Epithelial cell of prostate (primary cell): ENCODE measurements around the gene MIOX.

Source experiments
- DNase-seq: peaks from one replicate; pipeline ENCODE4 v3.0.0-alpha.2; 2011; ENCODE audit warnings: low read depth, low spot score
- H3K27ac ChIP-seq: fragments of 450-650 bp; 2 replicates; pipeline ENCODE4 v1.5.1; 2017; ENCODE audit warnings: mild to moderate bottlenecking

Gene MIOX

DNA sequence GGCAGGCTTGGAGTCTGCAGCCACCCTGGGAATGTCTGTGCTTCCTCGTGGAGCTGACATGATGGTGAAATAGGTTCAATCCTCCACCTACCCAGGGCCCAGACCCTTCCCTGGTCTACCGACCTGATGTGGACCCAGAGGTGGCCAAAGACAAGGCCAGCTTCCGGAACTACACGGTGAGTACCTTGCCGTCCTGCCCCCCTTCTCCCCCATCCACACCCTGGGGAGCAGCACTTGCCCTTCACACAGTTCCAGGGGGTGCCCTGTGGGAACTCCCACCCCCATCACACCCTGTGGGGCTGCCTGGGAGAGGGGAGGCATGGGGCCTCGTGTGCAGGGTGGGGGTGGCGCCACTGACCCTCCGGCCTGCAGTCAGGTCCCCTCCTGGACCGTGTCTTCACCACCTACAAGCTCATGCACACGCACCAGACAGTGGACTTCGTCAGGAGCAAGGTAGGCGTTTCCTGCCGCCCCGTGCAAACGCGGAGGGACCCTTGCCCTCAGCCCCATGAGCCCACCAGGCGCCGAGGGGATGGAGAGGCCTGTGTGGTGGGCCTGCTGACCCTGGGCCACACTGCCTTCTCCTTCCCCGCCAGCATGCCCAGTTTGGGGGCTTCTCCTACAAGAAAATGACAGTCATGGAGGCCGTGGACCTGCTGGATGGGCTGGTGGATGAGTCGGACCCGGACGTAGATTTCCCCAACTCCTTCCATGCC is 789 bp downstream of the MIOX start:
- DNase-seq = no peak
- no peak overlapping the region for H3K27ac ChIP-seq

DNA sequence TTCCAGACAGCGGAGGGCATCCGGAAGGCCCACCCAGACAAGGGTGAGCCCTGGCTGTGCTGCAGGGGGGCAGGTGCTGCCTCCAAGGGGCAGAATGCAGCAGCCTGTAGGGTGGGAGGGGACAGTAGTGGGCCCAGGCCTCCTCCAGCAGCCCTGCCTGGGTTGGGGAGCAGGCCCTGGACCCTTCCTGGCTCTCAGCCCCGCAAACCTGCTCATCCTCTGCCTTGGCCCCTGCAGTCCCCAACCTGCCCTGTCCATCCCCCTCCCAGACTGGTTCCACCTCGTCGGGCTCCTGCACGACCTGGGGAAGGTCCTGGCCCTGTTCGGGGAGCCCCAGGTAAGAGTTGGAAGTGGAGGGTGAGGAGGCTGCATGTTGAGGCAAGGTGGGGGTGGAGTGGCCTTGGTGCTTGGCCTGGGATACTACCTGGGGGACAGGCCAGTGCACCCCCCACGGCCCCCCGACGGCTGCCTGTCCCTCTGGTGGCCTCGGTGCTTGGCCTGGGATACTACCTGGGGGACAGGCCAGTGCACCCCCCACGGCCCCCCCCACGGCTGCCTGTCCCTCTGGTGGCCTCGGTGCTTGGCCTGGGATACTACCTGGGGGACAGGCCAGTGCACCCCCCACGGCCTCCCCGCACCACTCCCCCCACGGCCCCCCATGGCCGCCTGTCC is 1.5 kb downstream of the MIOX start:
- no peak overlapping the region for H3K27ac ChIP-seq
- DNase-seq = no peak

DNA sequence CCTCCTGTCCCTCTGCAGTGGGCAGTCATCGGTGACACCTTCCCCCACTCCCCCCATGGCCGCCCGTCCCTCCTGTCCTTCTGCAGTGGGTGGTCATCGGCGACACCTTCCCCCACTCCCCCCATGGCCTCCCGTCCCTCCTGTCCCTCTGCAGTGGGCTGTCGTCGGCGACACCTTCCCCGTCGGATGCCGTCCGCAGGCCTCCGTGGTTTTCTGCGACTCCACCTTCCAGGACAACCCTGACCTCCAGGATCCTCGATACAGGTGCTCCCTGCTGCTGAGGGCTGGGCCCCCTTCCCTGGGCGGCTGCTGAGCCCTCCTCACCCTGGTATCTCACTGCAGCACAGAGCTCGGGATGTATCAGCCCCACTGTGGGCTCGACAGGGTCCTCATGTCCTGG is 2.2 kb downstream of the MIOX start:
- no peak for DNase-seq
- H3K27ac ChIP-seq = no peak overlapping the region

DNA sequence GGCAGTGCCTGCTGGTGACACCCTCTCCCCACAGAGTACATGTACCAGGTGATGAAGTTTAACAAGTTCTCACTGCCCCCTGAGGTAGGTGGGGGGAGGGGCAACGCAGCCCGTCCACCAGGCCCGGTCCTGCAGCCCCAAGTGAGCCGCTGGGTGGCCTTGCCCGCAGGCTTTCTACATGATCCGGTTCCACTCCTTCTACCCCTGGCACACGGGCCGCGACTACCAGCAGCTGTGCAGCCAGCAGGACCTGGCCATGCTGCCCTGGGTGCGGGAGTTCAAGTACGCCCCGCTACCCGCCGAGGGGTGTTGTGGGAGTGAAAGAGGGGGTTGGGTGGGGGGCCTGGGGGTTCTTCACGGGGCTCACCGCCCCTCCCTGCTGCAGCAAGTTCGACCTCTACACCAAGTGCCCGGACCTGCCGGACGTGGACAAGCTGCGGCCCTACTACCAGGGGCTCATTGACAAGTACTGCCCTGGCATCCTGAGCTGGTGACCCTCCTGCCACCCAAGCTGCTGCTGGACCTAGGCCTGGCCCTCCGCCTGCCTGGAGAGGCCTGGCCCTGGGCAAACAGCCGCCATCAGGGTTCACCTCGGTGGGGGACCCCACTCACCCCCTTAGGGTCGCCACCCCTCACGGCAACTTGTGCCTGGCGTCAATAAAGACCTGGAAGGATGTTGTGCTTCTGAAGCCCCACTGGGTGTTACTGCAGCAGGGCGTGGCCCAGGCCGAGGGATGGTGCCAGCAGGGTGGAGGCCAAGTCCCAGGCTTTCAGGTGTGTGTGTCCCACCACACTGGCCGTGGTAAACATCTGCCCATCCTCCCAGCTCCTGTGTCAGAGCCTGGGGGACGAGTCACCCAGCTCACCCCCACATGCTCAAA is 2.9 kb downstream of the MIOX start:
- DNase-seq = no peak
- H3K27ac ChIP-seq = no peak overlapping the region

DNA sequence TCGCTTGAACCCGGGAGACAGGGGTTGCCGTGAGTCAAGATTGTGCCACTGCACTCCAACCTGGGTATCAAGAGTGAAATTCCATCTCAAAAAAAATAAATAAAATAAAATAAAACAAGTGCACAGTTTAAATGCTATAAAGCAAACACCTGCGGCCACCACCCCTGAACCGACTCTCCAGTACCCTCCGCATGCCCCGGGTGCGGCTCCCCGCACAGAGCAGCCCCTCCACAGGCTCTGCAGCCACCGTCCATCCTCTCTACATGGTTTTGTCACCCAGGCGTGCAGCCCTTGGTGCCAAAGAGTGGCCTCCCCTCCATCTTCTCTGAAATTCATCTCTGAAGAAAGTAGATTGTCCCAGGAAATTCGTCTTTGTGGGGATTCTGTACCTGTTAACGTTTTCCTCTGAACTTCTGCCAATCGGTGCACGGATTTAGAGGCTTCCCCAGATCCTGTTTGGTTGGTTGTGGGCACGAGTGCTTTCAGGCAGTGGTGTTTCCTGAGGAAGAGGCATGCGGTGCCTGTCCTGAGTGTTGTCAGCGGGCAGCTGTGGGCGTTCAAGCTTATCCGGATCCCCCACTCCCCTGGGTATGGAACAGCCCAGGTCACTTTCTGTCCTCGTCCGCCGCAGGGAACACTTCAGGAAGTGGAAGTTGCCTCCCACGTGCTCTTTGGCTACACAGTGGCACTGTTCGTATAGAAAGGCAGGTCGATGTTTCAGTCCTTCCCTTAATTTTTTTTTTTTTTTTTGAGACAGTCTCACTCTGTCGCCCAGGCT is 4.1 kb downstream of the MIOX start:
- no peak for DNase-seq
- H3K27ac ChIP-seq = no peak overlapping the region

DNA sequence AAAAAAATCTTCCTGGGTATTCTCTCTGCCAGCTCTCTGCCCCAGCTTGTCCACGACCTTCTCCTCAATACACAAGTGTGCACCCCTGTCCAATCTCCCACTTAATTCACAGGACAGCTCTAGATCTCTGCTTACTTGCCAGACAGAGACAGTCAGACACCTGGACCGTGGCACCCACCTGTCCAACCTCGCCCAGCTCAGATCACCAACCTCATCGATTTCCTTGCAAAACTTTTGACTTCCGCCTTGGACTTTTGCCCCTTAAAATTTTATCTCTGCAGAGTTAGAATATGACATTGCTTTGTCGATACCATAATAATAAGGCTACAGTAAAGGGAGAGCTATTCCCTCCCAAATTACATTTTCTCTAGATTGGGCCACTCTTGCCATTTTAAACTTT is 10.4 kb downstream of the MIOX start:
- DNase-seq = no peak
- H3K27ac ChIP-seq = no peak overlapping the region

DNA sequence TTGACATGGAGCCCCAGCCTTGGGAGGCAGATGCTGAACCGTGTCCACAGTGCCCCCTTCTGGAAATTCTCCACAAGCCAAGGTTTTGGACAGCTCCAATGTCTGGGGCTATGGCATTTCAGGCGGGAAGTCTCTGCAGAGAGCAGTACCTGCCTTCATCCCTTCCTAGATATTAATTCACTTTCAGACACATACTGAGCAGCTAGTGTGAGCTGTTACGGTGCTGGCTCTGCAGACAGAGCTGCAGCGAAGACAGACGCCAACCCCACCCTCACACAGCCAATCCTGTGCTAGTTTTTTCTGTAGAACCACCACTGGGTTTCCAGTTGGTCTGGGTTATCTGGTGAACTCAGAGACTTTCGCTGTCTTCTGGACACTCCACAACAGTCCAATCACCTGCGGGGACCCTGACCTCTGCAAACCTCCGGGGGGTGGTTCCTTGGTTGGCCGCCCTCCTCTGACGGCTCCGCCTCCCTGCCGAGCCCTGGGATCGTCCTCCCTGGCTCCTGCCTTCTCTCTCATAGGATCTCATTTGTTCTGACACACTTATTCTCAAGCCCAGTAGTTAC is 11.7 kb downstream of the MIOX start:
- DNase-seq = no peak
- no peak overlapping the region for H3K27ac ChIP-seq

DNA sequence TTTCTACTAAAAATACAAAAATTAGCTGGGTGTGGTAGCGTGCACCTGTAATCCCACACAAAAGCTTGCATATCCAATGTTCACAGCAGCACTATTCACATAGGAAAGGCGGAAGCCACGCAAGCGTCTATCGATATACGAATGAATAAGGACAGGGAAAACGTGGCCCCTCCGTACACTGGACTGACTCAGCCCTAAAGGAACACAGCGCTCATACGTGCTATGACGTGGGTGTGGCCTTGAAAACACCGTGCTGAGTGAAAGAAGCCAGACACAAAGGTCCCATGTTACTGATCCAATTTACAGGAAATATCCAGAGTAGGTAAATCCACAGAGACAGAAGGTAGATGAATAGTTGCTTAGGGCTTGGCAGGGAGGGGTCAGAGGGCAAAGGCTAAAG is 13.8 kb downstream of the MIOX start:
- H3K27ac ChIP-seq = no peak overlapping the region
- no peak for DNase-seq

DNA sequence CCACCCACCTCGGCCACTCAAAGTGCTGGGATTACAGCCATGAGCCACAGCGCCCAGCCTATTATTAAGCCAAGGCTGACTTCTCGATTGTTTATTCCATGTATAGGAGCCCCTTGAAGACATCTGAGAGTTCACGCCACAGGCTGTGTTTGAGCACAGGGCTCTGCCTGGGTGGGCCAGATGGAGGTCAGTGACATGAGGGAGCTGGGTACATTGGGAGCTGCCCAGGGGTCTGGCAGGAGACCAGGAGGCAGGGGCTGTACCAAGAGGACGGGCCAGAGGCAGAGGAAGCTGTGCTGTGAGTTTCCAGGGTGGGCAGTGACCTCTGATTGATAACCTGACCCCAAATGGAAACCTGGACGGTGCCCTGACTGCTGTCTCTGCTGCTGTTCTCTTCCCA is 15.4 kb downstream of the MIOX start:
- H3K27ac ChIP-seq = no peak overlapping the region
- no peak for DNase-seq

DNA sequence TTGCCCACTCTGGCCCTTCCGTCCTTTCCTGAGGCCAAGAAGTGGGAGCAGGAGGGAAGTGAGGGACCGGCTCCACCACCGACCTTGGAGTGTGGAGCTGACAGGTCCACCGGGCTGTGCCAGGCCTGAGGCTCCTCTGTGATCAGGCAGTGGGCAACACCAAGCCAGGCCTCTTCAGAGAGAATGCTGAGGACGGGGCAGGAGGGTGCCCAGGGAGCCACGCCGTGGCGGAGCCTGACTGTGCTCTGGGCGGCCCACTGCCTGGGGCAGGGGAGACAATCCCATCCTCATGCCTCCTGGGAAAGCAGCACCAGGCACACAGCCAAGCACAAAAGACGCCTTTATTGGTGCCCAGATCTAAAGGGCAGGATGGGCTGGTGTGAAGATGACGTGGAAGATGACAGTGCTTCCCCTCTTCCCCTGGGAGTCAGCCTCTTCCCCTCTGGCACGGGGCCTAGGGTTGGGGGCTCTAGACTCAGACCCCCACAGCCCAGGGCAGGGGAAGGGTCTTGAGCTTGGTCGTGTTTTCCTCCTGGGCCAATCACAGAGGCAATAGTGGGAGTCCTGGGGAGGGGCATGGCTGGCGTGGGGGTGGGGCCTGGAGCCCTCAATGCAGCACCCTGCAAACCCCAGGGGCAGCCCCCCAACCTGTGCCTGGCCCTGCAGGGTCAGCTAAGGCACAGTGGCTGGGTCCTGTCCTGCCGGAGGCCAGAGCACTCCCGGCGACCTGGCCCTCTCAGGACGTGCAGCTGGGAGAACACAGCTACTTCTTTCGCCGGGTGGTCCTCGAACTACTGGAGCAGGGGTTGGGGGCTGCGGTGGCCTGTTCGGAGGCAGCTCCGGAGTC is 16.2 kb downstream of the MIOX start:
- DNase-seq = no peak
- no peak overlapping the region for H3K27ac ChIP-seq

DNA sequence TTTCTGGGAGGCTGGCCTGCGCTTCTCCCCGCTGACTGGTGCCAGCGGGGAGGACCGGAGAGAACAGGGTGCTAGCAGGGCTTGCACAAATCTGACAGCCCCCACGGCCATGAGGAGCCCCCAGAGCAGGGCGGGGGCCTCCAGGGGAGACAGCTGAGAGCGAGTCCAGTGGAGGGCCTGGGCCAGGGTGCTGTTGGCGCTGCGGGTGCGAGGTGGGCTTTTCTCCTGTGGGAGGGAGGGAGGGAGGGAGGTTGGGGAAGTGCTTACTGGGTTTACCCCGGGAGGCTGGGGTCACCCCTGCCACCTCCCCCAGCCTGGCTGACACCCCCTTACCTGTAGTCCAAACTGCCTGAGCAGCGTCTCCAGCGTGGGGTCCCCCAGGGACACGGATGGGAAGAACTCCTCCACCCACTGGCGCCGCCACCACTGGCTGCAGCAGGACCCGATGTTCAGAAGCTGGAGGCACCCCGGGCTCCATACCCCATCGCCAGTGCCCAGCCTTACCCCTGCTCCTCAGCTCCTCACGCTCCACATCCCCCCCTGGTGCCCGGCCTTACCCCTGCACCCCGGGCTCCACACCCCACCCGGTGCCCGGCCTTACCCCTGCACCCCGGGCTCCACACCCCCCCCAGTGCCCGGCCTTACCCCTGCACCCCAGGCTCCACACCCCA is 17.0 kb downstream of the MIOX start:
- no peak for DNase-seq
- no peak overlapping the region for H3K27ac ChIP-seq

DNA sequence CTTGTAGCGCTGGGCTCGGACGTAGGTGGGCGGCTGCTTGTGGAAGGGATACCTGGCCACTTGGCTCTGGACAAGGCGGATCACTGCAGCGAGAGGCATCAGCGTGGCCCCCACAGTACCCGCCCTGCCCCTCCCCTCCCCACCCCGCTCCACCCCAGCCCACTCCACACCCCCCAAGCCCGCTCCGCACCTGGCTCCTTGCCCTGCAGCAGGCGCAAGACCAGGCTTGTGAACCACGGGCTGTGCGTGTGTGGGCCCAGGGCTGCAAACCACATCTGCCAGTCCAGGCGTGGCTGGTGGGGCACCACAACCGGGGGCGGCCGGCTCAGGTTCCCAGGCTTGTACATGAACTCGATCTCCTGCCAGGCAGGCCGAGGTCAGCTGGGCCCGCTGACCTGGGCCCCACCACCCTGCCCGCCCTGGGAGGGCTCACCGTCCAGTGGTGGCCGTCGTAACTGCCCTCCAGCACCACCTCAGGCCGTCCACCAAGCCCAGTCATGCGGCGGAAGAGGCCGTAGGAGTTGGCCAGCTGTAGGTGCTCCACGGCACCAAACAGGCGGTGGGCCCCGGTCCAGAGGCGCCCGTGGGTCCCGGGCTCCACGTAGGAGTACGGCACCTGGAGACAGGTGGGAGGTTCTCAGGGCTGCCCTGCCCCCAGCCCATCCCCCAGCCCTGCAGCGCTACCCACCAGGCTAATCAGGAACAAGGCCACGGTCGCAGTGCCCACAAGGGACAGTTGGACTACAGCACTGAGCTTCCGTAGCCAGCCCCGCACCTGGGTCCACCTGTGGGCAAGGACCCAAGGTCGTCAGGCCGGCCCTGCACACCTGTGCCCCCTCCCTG is 17.9 kb downstream of the MIOX start:
- no peak for DNase-seq

DNA sequence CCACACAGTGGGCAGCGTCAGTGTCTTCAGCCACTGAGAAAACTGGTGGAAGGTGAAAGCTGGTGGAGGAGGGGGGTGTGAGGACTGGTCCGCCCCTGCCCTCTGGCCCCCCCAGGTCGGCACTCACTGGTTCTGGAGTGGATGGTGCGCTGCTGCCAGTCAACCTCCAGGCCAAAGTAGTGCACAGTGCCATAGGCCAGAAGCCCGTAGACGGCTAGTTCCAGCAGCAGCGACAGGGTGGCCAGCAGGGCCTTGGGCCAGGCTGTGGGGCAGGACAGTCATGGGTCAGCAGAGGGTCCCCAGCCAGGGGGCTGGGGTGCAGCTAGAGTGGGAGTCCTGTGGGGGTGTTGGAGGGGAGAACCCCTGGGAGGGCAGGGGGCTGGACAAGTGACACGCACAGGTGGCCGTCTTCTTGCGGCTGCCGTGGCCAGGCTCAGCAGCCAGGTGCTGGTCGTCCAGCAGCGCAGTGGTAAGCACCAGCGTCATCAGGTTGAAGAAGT is 18.7 kb downstream of the MIOX start:
- DNase-seq = no peak

More for the DNA sequence above, 17.9 kb downstream of the MIOX start:
- H3K27ac ChIP-seq = no peak overlapping the region

DNA sequence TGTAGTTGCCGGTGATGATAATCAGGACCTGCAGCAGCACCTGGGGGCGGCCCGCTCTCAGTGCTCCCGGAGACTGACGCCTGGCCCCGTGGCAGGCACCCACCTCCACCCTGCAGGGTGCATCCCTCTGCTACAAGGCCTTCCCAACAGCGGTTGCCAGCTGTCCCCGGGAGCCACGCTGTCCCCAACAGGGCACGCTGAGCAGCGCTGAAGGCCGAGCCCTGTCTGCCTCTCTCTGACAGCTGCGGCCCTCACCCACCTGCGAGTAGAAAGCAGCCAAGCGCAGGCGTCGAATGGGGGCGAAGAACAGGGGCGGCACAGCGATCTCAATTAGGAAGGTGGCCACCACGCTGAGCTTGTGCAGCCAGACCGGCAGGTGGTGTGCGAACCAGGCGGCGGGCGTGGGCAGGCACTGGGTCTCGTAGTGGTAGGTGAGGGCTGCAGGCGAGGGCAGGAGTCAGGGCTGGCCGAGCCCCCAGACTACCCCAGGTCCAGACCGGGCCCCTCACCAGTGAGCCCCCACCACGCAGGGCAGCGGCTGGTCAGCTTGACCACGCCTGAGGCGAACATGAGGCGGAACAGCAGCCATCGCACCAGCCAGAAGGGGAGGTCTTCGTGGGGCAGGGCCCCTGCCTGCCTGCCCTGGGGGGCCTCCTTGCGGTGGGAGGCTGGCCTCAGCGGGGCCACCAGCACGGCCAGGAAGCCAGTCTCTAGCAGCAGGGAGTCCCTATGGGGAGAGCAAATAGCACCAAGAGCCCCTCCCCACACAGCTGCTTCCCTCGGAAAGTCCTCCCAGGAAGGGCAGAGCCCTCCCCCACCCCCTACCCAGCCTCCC is 19.3 kb downstream of the MIOX start:
- no peak overlapping the region for H3K27ac ChIP-seq

More for the DNA sequence above, 18.7 kb downstream of the MIOX start:
- no peak overlapping the region for H3K27ac ChIP-seq

DNA sequence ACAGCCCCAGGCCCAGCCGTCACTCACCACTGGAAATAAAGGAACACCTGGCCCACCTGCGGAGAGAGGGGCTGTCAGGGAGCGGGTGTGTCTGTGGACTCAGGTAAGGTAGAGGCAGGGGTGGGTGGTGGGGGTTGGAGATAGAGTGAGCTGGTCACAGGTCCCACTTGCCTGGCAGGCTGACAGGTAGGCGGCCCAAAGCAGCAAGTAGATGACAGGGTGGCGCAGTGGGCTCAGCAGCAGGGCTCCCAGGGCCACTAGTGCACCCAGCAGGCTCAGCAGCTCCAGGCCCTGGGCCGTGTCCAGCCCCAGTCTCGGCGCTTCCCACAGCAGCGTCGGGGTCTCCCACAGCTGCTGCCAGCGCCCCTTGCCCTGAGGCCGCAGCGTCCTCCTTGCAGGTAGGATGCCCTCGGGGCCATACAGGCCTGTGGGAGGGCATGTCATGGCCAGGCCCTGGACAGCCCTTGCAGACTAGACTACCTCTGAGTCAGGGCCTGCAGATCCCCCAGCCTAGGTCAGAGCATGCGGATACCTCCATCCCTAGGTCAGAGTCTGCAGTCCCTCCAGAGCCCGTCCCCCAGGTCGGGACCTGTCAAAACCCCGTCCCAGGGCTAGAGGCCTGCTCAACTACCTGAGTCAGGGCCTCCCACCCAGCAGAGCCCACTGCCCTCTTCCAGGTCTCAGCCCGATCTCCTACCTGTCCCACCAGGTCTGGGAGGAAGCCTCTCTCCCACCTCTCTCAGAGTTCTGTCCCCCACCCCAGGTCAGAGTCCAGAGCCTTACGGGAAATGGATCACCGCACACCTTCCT is 20.2 kb downstream of the MIOX start:
- DNase-seq = no peak
- H3K27ac ChIP-seq = peak overlapping the region; percentile 42

More for the DNA sequence above, 19.3 kb downstream of the MIOX start:
- no peak for DNase-seq
